GM19455 (cell line): Measurements from ENCODE around the gene NCAN.

Experiments used
- ATAC-seq: cut with Tn5 transposase; IDR thresholded peaks from one replicate; pipeline ENCODE4 v1.9.1; 2021; ENCODE audit not compliant: unreplicated experiment

Gene NCAN

DNA sequence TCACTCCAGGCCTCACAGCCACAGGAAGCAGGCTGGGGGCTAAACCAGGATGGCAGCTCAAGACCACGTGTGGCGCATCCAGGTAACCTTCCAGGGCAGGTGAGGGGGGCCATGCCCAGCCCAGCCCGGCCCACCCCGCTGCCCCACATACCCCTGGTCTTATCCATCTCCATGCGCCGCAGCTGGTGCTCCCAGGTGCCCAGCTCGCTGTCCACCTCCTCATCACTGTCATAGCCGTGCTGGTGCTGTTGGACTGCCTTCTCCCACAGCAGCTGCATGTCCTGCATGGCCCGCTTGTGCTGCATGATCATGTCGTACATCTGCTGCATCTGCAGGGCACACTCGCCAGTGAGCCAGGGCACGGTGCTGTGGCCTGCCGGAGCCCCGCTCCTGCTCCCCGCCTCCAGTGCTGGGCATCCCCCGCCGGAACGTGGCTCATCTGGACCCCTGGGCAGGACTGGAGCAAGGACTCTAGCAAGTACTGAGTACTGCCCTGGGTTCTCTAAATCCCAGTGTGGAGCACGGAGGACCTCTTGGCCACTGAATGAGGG is 67.4 kb downstream of the NCAN start:
- ATAC-seq, result no peak

DNA sequence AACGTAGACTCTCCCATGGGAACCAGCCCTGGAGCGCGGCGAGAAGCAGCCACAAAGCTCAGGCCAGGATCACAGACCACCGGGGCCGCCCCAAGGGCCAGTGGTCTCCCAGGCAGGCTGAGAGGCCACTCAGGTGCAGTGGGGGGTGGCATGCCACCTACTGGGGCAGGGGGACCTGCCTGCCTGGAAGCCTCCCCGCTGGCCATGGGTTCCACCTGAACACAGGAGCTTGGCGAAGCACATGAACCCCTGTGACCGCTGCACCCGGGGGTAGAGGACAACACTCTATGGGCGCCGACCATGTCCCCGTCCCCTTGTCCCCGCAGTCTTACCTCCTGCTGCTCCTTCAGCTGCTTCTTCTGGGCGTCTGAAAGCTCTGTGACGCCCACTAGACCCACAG is 68.1 kb downstream of the NCAN start:
- ATAC-seq, result no peak

DNA sequence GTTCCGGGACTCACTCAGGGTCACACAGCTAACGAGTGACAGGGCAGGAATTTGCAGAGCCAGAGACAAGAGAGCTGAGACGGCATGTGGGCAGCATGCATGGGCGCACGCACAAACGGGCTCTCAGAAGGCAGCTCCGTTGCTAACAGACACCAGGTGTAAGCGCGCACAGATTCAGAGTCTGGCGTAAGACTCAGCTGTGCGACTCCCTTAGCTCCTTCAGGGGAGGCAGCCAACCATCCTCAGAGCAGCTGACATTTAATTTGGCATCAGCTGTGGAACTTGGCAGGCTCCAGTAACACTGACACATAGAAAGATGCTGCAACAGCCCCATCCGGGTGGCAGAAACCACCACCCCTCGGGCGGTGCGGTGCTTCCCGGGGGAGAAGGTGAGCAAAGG is 68.8 kb downstream of the NCAN start:
- no peak for ATAC-seq

DNA sequence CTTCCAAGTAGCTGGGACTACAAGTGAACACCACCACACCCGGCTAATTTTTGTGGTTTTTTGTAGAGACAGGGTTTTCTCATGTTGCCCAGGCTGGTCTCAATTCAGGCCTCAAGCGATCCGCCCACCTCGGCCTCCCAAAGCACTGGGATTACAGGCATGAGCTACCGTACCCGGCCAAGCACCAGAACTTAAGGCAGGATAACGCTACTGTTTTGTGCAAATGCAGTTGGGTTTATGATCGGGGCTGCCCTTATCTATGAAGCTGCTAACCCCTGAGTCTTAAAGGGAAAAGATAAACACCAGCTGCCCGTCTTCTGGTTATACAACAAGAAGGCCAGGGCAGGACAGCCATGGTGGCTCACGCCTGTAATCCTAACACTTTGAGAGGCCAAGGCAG is 73.9 kb downstream of the NCAN start:
- ATAC-seq, result no peak

DNA sequence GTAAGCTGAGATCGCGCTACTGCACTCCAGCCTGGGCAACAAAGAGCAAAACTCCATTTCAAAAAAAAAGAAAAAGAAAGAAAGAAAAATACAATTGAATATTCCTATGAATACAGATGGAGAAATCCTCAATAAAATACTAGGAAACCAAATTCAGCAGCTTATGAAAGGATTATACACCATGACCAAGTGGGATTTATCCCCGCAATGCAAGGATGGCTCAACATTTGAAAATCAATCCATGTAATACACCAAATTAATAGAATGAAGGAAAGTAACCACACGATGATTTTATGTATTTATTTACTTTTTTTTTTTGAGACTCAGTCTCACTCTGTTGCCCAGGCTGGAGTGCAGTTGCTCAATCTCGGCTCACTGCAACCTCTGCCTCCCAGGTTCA is 80.8 kb downstream of the NCAN start:
- ATAC-seq, result no peak

DNA sequence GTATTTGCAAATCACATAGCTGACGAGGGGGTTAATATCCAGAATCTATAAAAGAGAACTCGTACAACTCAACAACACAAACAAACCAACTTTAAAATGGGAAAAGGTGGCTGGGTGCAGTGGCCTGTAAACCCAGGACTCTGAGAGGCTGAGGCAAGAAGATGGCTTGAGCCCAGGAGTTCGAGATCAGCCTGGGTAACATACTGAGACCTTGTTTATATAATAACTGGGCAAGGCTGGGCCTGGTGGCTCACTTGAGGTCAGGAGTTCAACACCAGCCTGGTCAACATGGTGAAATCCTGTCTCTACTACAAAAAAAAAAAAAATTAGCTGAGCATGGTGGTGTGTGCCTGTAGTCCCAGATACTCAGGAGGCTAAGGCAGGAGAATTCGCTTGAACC is 83.2 kb downstream of the NCAN start:
- no peak for ATAC-seq

DNA sequence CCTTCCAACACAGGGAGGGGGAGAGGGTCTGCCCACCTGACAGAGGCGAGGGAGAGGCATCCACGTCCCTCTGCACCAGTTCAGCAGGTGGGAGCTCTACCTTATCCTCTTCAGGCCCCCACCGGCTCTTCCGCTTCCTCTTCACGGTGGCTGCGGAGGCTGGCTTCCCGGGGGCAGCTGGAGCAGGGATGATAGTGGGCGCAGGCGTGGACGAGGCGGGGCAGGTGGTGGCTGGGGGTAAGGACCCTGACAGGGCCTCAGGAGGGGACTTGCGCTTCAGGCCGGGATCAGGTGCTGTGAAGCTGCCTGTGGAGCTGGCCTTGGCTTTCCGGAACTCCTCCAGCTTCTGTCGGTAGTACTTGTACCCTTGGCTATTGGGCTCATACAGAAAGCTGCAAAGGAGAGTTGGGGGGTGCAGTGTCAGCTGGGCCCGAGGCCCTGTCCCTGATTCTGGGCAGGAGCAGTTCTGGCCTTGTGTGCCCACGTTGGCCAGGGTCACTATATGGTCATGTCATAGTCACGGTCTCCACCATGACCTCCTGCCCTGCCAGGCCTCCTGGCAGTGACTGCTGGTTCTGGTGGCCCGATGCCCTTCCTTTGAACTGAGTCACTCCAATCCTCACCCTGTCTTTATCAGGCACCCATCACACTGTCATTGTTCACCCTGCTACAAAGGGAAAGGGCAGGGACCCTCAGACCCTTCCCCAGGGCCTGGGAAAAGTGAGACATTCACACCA is 85.4 kb downstream of the NCAN start:
- no peak for ATAC-seq

DNA sequence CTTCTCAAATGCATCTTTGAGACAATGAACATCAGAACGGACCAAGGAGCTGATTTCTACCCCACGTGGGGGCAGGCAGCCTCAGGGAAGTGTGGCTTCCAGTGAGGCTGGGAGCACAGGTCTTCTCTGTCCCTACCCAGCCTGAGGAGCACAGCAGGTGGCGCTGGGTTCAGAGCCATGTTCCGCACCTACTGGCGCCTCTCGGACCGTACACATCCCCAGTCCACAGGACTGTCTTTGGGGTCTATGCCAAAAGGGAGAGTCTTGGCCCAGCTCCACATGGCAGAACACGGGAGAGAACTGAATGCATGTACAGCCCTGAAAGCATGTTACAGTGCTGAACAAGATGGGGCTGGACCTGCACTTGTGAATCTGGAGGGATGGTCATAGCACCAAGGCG is 86.0 kb downstream of the NCAN start:
- ATAC-seq, result no peak

DNA sequence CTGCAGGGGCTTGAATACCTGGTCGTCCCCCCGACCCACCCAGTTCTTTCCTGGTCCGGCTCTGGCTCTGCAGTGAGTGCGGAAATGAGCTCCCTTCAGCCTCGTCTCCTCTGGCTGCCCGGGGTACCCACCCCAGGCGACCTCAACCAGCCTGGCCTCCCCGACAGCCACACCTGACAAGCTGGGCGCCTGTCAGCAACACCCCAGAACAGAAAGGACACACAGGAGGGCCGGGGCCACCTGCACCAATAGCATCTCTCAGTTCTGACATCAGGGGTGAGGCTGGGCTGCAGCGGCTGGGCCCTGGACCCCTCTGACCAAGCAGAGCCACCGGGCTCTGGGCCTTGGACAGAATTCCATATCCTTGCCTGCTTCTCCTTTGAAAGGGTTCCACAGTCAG is 88.9 kb downstream of the NCAN start:
- ATAC-seq, result no peak
